GM18517 (cell line): ENCODE data around the gene CRY1.
"Not testable (repeated sequence)": the region's sequence is repeated elsewhere in the genome, so short reads cannot be mapped to it uniquely, and the experiment has no call there.

Experiments used
- ATAC-seq: cut with Tn5 transposase; IDR thresholded peaks from one replicate; pipeline ENCODE4 v1.9.1; 2021; ENCODE audit warnings: mild to moderate bottlenecking, moderate library complexity; ENCODE audit not compliant: unreplicated experiment

CRY1 gene

GRCh38 chr12:107012736-107013425 lies 80.5 kb downstream of the CRY1 start:
- ATAC-seq, result no peak

GRCh38 chr12:107011519-107011918 lies 81.8 kb downstream of the CRY1 start:
- no peak for ATAC-seq

GRCh38 chr12:107007411-107007810 lies 85.9 kb downstream of the CRY1 start:
- no peak for ATAC-seq

- ATAC-seq, result not testable (repeated sequence)
These were observed 90.7 kb downstream of the CRY1 start for GRCh38 chr12:107002665-107003064.

- no peak for ATAC-seq
These were observed 93.9 kb downstream of the CRY1 start for GRCh38 chr12:106999446-106999845.

- no peak for ATAC-seq
These were observed 95.4 kb downstream of the CRY1 start for GRCh38 chr12:106997916-106998315.

- not testable (repeated sequence) for ATAC-seq
These were observed 97.2 kb downstream of the CRY1 start for GRCh38 chr12:106996102-106996501.

- no peak for ATAC-seq
These were observed 98.6 kb downstream of the CRY1 start for GRCh38 chr12:106994579-106995220.

- no peak for ATAC-seq
These were observed 105.5 kb downstream of the CRY1 start for GRCh38 chr12:106987846-106988245.

- ATAC-seq, result peak; percentile 88
These were observed 106.5 kb downstream of the CRY1 start, which contains the start of gene MTERF2 for GRCh38 chr12:106986625-106987389. Gene MTERF2 (minus strand): TSS chr12:106987146. CDS start chr12:106978714, 8,432 bp downstream.

- ATAC-seq, result no peak
These were observed 107.2 kb downstream of the CRY1 start for GRCh38 chr12:106986135-106986534.

GRCh38 chr12:106985479-106985878 lies 107.9 kb downstream of the CRY1 start:
- ATAC-seq, result no peak

GRCh38 chr12:106984588-106985137 lies 108.7 kb downstream of the CRY1 start:
- no peak for ATAC-seq

- ATAC-seq, result no peak
These were observed 111.1 kb downstream of the CRY1 start for GRCh38 chr12:106982229-106982628.

GRCh38 chr12:106981788-106982187 lies 111.6 kb downstream of the CRY1 start:
- ATAC-seq, result no peak

GRCh38 chr12:106980944-106981343 lies 112.4 kb downstream of the CRY1 start:
- no peak for ATAC-seq

- ATAC-seq, result no peak
These were observed 115.1 kb downstream of the CRY1 start for GRCh38 chr12:106978035-106978800.

GRCh38 chr12:106976668-106977067 lies 116.7 kb downstream of the CRY1 start:
- ATAC-seq, result no peak

- ATAC-seq, result no peak
These were observed 117.2 kb downstream of the CRY1 start for GRCh38 chr12:106975993-106976658.

GRCh38 chr12:106975098-106975497 lies 118.3 kb downstream of the CRY1 start:
- no peak for ATAC-seq
